K562 (cell line): ENCODE results near the gene GPX5. TPM values are rescaled to one million over a fixed set of nuclear protein-coding genes. Genes with fewer than 3 reads are reported as not detected.

Experiments
- BMI1 ChIP-seq: fragments of 150-350 bp; IDR thresholded peaks from 2 replicates; pipeline ENCODE4 v1.6.1; 2014; ENCODE audit warnings: low read length
- E2F5 ChIP-seq: sonication (generic); formaldehyde crosslinking; IDR thresholded peaks from 2 replicates; pipeline ENCODE4 v1.8.0; 2022; ENCODE audit warnings: mild to moderate bottlenecking, missing genetic modification reagents
- MAX ChIP-seq: sonication (generic); formaldehyde crosslinking; IDR thresholded peaks from 2 replicates; pipeline ENCODE4 v1.9.0; 2022; ENCODE audit warnings: mild to moderate bottlenecking, missing genetic modification reagents
- SMARCE1 ChIP-seq: fragments of 450-650 bp; IDR thresholded peaks from 2 replicates; pipeline ENCODE4 v1.7.1; 2016; ENCODE audit warnings: mild to moderate bottlenecking
- XRCC3 ChIP-seq: fragments of 450-650 bp; IDR thresholded peaks from 2 replicates; pipeline ENCODE4 v1.6.1; 2017; ENCODE audit warnings: mild to moderate bottlenecking, moderate library complexity
- ZBTB11 ChIP-seq, 3 experiments: fragments of 200-800 bp in 1 of 3; fragments of 250-450 bp in 1 of 3; fragments of 450-650 bp in 1 of 3; sonication (Bioruptor Pico) in 1 of 3; sonication (Bioruptor generic) in 1 of 3; formaldehyde crosslinking in 1 of 3; IDR thresholded peaks; 2 replicates each; pipeline versions ENCODE4 v1.6.1 to v1.8.0; 2016 to 2022; ENCODE audit warnings: mild to moderate bottlenecking in 2 of 3, missing genetic modification characterization in 2 of 3, missing compliant biosample characterization in 1 of 3, moderate library complexity in 1 of 3
- ZC3H8 ChIP-seq: fragments of 450-650 bp; IDR thresholded peaks from 2 replicates; pipeline ENCODE4 v1.6.1; 2017
- ZNF134 ChIP-seq: fragments of 250-450 bp; sonication (Bioruptor Pico); conservative IDR thresholded peaks from 2 replicates; pipeline ENCODE4 v1.4.0; 2020
- ZNF174 ChIP-seq: fragments of 250-450 bp; sonication (Bioruptor Pico); IDR thresholded peaks from 2 replicates; pipeline ENCODE4 v1.4.0; 2020; ENCODE audit warnings: mild to moderate bottlenecking
- polyA plus RNA-seq, 8 experiments: library from polyadenylated mRNA; depleted of rRNA in 4 of 8; stranded (reverse) in 5 of 8; unstranded in 3 of 8; fragments of >200 nt; fragmentation: Nextera tagmentation in 2 of 8; fragmentation: Illumina TruSeq in 1 of 8; extraction: Ambion mirVana in 2 of 8; extraction: Trizol in 1 of 8; gene quantifications; 2 replicates each; pipeline versions ENCODE4 v1.2.1 to v1.2.3, GENCODE V29; 2011 to 2014; ENCODE audit warnings: inconsistent platforms in 1 of 8, missing spikeins in 1 of 8
- total RNA-seq, 7 experiments: library from RNA; depleted of rRNA in 6 of 7; stranded (reverse); fragments of >200 nt in 6 of 7; fragmentation: Illumina TruSeq in 2 of 7; extraction: Trizol in 2 of 7; gene quantifications; 2 replicates each; pipeline versions ENCODE4 v1.2.1 to v1.2.3, GENCODE V29; 2011 to 2021; ENCODE audit warnings: low replicate concordance in 1 of 7

GPX5 gene
- total and polyA plus RNA-seq, 9 of the 15 experiments (the other 6 are each of a cell fraction or from before 2014, with no cell fraction given) = 0.07 to 0.18 (median 0.15) TPM; not detected in 6

GRCh38 chr6:28553986-28554881, 28.6 kb downstream of the GPX5 start (continued):
- 0 out of 2 replicates have a peak, but pooled peaks have one; percentile 30 for TF ChIP-seq MAX (CRISPR knock-in tag)
- peak; percentile 67; the same call in 1 of the 2 replicates for TF ChIP-seq ZNF174 (CRISPR knock-in tag)
- no peak for TF ChIP-seq E2F5 (CRISPR knock-in tag)
- peak; percentile 26; the same call in 1 of the 2 replicates for TF ChIP-seq ZNF134 (CRISPR knock-in tag)
- TF ChIP-seq ZC3H8 = no peak
- TF ChIP-seq XRCC3 = no peak
- peak in 1 of 3 experiments; percentile 42; a peak in 1 of 6 replicates for TF ChIP-seq ZBTB11 (CRISPR knock-in tag; IDR thresholded peaks at IDR 0.05)
- TF ChIP-seq SMARCE1 = 0 out of 2 replicates have a peak, but pooled peaks have one; percentile 7
- TF ChIP-seq BMI1 = peak; percentile 78; the same call in 1 of the 2 replicates
